Cardiac muscle cell (in vitro differentiated cells and primary cell): ENCODE results near the gene KCNMA1. TPM values are rescaled to one million over a fixed set of nuclear protein-coding genes. Genes with fewer than 3 reads are reported as not detected.

Experiments used
- DNase-seq, 2 donors: peaks; one replicate each; pipeline versions ENCODE4 v3.0.0 to v3.0.0-alpha.2; 2010 to 2017; ENCODE audit warnings: low read depth in 1 of 2, low spot score in 1 of 2
- H3K27ac ChIP-seq: fragments of 200-600 bp; sonication (generic); 2 replicates; pipeline ENCODE4 v1.5.1; 2016
- H3K27me3 ChIP-seq: fragments of 200-600 bp; sonication (generic); 2 replicates; pipeline ENCODE4 v1.6.0; 2016; ENCODE audit warnings: control low read depth
- H3K36me3 ChIP-seq: fragments of 200-600 bp; sonication (generic); 2 replicates; pipeline ENCODE4 v1.5.1; 2016; ENCODE audit warnings: control low read depth
- H3K4me1 ChIP-seq: fragments of 200-600 bp; sonication (generic); 2 replicates; pipeline ENCODE4 v1.8.1; 2017; ENCODE audit warnings: low read depth, mild to moderate bottlenecking, mixed run types
- H3K4me3 ChIP-seq: fragments of 200-600 bp; sonication (generic); 2 replicates; pipeline ENCODE4 v1.5.1; 2016; ENCODE audit warnings: mild to moderate bottlenecking
- H3K9me3 ChIP-seq: fragments of 200-600 bp; sonication (generic); 2 replicates; pipeline ENCODE4 v1.5.1; 2017; ENCODE audit warnings: low read depth, mild to moderate bottlenecking, control low read depth
- CTCF ChIP-seq: IDR thresholded peaks from 2 replicates; pipeline ENCODE4 v1.5.1; 2012; ENCODE audit warnings: low read depth, mild to moderate bottlenecking, low read length
- polyA plus RNA-seq: library from polyadenylated mRNA; unstranded; fragments of >200 nt; fragmentation: Nextera tagmentation; extraction: Ambion mirVana; gene quantifications from 2 replicates; pipeline ENCODE4 v1.2.1, GENCODE V29; 2016
- total RNA-seq: library from RNA; depleted of rRNA; stranded (reverse); fragments of >200 nt; gene quantifications from 2 replicates; pipeline ENCODE4 v1.2.3, GENCODE V29; 2016

KCNMA1 gene
- total and polyA plus RNA-seq, 2 experiments from 2014 or later, result 1.8 to 1.9 TPM

GRCh38 chr10:77622889-77623291 is 14.7 kb downstream of the KCNMA1 start:
- Histone ChIP-seq H3K27me3 (no peaks in the 10 kb centered on the region), H3K4me3 (no peak overlapping the region), H3K27ac (no peak overlapping the region), H3K36me3 (no peaks in the 10 kb centered on the region), H3K9me3 (no peaks in the 10 kb centered on the region), H3K4me1 (no peaks in the 10 kb centered on the region)
- no peak for DNase-seq
- TF ChIP-seq CTCF, result no peak

GRCh38 chr10:77620731-77621130 is 16.9 kb downstream of the KCNMA1 start:
- TF ChIP-seq CTCF, result no peak
- Histone ChIP-seq H3K9me3 (no peaks in the 10 kb centered on the region), H3K4me1 (no peaks in the 10 kb centered on the region), H3K27ac (no peak overlapping the region), H3K4me3 (no peak overlapping the region), H3K36me3 (no peaks in the 10 kb centered on the region), H3K27me3 (peaks cover 4% of the 10 kb centered on the region)
- no peak for DNase-seq

- Histone ChIP-seq H3K27me3 (peaks cover 7% of the 10 kb centered on the region), H3K36me3 (no peaks in the 10 kb centered on the region), H3K27ac (no peak overlapping the region), H3K4me3 (no peak overlapping the region), H3K4me1 (no peaks in the 10 kb centered on the region), H3K9me3 (no peaks in the 10 kb centered on the region)
- no peak for TF ChIP-seq CTCF
- DNase-seq, result no peak
Measured at GRCh38 chr10:77619964-77620703, 17.5 kb downstream of the KCNMA1 start.

GRCh38 chr10:77618117-77618516 is 19.5 kb downstream of the KCNMA1 start:
- Histone ChIP-seq H3K4me3 (no peak overlapping the region), H3K27me3 (peaks cover 7% of the 10 kb centered on the region), H3K4me1 (no peaks in the 10 kb centered on the region), H3K36me3 (no peaks in the 10 kb centered on the region), H3K27ac (no peak overlapping the region), H3K9me3 (no peaks in the 10 kb centered on the region)
- no peak for TF ChIP-seq CTCF
- no peak for DNase-seq

- no peak for DNase-seq
- Histone ChIP-seq H3K9me3 (no peaks in the 10 kb centered on the region), H3K4me1 (no peaks in the 10 kb centered on the region), H3K4me3 (no peak overlapping the region), H3K27me3 (peaks cover 10% of the 10 kb centered on the region), H3K27ac (no peak overlapping the region), H3K36me3 (no peaks in the 10 kb centered on the region)
- no peak for TF ChIP-seq CTCF
Measured at GRCh38 chr10:77616766-77617165, 20.8 kb downstream of the KCNMA1 start.
